Daoy (cell line): Measurements from ENCODE around the gene TFDP1. TPM values are rescaled to one million over a fixed set of nuclear protein-coding genes. Genes with fewer than 3 reads are reported as not detected.
"Not testable (repeated sequence)": the region's sequence is repeated elsewhere in the genome, so short reads cannot be mapped to it uniquely, and the experiment has no call there.

Experiments
- DNase-seq: peaks from one replicate; pipeline ENCODE4 v3.0.0-alpha.2; 2015; ENCODE audit warnings: low read depth
- total RNA-seq: library from RNA; depleted of rRNA; stranded (reverse); fragments of >200 nt; shearing (Covaris generic); gene quantifications from 2 replicates; pipeline ENCODE4 v1.2.3, GENCODE V29; 2014

The TFDP1 gene
- total RNA-seq, 1 experiment from 2014 or later = 67.3 TPM

- DNase-seq = no peak
Observed at GRCh38 chr13:113567681-113568080, 16.9 kb upstream of the TFDP1 start.

GRCh38 chr13:113573065-113573464 is 11.5 kb upstream of the TFDP1 start:
- DNase-seq = no peak

GRCh38 chr13:113576597-113576996 is 8.0 kb upstream of the TFDP1 start:
- DNase-seq = no peak

GRCh38 chr13:113577881-113578435 is 6.6 kb upstream of the TFDP1 start:
- DNase-seq = no peak

GRCh38 chr13:113579686-113580085 is 4.9 kb upstream of the TFDP1 start:
- DNase-seq = no peak

- DNase-seq = no peak
Observed at GRCh38 chr13:113581871-113582270, 2.7 kb upstream of the TFDP1 start.

GRCh38 chr13:113582841-113583631 is 1.5 kb upstream of the TFDP1 start:
- DNase-seq = no peak

GRCh38 chr13:113584870-113585671 is 518 bp downstream of the TFDP1 start:
- no peak for DNase-seq

GRCh38 chr13:113585896-113586295 is 1.3 kb downstream of the TFDP1 start:
- no peak for DNase-seq

GRCh38 chr13:113586661-113587479 is 2.3 kb downstream of the TFDP1 start:
- no peak for DNase-seq

- DNase-seq = no peak
Observed at GRCh38 chr13:113588394-113589111, 4.0 kb downstream of the TFDP1 start.

- DNase-seq = no peak
Observed at GRCh38 chr13:113589251-113589960, 4.9 kb downstream of the TFDP1 start.

- DNase-seq = no peak
Observed at GRCh38 chr13:113589961-113590339, 5.4 kb downstream of the TFDP1 start.

- no peak for DNase-seq
Observed at GRCh38 chr13:113591750-113592149, 7.2 kb downstream of the TFDP1 start.

GRCh38 chr13:113592571-113592970 is 8.0 kb downstream of the TFDP1 start:
- no peak for DNase-seq

GRCh38 chr13:113594066-113594821 is 9.7 kb downstream of the TFDP1 start:
- not testable (repeated sequence) for DNase-seq

GRCh38 chr13:113595131-113595530 is 10.6 kb downstream of the TFDP1 start:
- DNase-seq = no peak

- DNase-seq = no peak
Observed at GRCh38 chr13:113596321-113597200, 12.0 kb downstream of the TFDP1 start.
